ENCODE data around the gene ABO.
"Not testable (repeated sequence)": the region's sequence is repeated elsewhere in the genome, so short reads cannot be mapped to it uniquely, and the experiment has no call there.

The ABO gene

DNA sequence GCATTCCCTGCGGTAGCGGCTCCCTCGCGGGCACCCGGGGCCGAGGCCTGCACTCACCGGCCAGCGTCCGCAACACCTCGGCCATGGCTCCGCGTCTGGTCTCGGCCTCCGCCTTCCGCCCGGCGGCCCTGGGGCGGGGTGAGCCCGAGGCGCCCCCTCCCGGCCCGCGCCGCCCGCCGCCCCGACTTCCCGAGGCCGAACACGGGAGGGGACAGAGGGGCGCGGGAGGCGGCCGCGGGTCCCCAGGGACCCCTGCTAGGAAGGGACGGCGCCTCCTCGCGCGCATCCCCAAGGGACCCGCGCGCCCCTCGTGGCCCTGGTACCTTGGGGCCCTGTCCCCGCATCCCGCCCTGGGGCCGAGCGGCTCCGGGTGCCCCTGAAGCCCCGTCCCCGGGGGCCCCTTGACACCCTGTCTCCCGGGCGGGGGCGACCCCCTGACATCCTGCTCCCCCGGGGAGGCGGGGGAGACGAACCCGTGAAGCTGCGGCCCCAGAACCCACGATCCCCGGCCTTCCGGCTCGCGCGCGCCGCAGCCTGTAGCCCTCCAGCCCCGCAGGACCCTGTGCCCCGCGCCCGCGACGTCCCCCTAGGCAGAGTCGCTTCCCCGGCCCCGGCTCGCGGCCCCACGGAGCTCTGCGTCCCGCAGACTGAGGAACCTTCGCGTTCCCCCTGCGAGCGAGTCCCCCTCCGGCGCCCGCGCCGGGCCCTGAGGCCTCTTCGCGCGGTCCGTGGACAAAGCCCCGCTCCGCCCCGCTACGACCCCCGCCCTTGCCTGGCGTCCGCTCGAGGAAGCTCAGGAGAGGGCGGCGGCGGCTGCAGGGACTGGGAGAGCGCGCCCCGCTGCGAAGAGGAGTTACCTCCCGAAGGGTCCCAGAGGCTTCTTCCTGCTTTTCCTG lies at the start of gene ABO:
Gene ABO, minus strand, starts transcription at position 97 of the 896 bp plus-strand sequence.
- DNase-seq, result no peak

- no peak for DNase-seq
These were observed 49.1 kb upstream of the ABO start for GRCh38 chr9:133323991-133324703.

GRCh38 chr9:133323211-133323610 lies 48.2 kb upstream of the ABO start:
- no peak for DNase-seq

- no peak for DNase-seq
These were observed 47.7 kb upstream of the ABO start for GRCh38 chr9:133322701-133323100.

- no peak for DNase-seq
These were observed 46.5 kb upstream of the ABO start for GRCh38 chr9:133321411-133321935.

DNA sequence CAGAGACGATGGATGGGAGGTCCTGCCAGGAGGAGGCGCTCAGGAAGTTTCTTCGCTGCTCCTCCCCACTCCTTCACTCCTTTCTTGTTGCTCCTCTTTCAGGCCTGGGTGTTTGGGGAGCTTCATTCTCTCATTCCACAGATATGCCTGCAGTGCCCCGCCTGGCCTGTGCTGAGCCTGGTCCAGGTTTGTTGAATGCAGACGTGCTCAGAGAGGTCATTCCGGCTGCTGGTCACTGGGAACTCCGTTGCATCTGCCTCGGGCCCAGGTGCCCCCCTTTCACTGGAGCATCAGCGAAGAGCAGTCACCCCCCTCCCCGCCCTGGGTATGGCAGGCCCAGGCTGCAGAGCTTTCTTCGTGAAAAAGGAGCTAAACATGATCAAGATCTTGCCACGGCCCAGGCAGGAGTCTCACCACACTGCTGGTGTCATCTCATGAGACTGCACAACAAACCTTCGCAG lies 45.5 kb upstream of the ABO start:
- DNase-seq, result no peak

DNA sequence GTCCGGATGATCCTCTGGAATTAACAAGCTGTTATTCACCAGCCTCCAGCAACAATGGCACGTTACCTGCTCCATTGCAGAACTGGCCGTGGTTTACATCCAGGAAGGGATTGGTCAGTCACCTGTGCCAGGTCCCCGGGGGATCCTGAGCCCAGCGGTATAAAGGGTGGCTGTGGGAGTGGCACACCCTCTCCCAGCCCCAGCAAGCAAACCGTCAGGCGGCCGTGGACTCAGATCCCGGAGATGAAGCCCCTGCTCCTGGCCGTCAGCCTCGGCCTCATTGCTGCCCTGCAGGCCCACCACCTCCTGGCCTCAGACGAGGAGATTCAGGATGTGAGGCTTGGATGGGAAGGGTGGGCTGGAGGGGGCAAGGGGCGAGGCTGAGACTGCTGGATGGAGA lies 42.5 kb upstream of the ABO start:
- not testable (repeated sequence) for DNase-seq

- DNase-seq, result no peak
These were observed 41.0 kb upstream of the ABO start for GRCh38 chr9:133315997-133316396.

DNA sequence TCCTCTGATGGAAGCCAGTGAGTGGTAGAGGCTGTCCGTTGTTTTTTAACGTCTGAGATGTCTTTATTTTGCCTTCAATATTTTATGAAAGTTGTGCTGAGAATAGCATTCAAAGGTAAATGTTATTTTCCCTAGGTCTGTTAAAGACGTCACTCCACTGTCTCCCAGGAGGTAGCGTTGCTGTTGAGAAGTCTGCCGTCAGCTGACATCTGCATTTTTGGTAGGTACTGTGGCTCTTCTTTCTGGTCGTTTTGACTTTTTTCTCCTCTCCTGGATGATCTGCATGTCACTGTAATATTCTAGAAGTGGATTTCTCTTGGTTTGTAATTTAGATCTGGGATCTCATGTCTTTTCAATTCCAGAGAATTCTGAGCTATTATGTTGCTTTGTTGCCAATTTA lies 34.6 kb upstream of the ABO start:
- DNase-seq, result no peak

DNA sequence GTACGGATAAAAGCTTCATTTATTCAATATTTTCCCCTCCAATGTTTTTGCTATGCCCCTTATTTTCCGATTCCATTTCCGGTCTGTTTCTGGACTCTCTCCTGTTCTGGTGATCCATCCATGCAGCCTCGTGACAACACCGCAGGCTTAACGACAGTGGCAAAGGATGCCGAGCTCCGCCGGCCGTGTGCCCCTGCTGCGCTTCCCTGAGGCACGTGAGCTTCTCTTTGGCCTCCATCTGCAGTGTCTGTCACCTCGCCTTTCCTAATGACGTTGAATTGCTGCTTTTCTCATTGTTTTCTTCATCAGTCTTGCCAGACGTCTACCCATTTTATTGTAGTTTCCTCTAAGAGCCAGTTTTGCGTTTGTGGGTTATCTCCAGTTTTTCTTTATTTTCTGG lies 32.3 kb upstream of the ABO start:
- DNase-seq, result no peak

GRCh38 chr9:133306242-133307204 lies 31.5 kb upstream of the ABO start:
- DNase-seq, result no peak

DNA sequence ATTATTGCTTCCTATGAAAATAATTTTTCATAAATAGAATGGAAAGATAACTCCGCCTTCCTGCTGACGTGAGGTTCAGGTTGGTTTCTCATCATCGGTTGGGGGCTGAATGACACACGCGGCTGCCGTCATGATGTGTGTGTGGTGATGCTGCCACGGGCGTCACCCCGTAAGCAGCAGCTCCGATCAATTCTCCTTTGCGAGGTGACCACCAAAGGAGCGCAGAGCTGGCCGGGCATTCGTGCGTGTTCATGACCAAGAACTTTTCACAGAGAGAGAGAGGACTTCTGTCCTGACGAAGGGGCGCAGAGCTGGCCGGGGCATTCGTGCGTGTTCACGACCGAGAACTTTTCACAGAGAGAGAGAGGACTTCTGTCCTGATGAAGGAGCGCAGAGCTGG lies 30.7 kb upstream of the ABO start:
- DNase-seq, result no peak

DNA sequence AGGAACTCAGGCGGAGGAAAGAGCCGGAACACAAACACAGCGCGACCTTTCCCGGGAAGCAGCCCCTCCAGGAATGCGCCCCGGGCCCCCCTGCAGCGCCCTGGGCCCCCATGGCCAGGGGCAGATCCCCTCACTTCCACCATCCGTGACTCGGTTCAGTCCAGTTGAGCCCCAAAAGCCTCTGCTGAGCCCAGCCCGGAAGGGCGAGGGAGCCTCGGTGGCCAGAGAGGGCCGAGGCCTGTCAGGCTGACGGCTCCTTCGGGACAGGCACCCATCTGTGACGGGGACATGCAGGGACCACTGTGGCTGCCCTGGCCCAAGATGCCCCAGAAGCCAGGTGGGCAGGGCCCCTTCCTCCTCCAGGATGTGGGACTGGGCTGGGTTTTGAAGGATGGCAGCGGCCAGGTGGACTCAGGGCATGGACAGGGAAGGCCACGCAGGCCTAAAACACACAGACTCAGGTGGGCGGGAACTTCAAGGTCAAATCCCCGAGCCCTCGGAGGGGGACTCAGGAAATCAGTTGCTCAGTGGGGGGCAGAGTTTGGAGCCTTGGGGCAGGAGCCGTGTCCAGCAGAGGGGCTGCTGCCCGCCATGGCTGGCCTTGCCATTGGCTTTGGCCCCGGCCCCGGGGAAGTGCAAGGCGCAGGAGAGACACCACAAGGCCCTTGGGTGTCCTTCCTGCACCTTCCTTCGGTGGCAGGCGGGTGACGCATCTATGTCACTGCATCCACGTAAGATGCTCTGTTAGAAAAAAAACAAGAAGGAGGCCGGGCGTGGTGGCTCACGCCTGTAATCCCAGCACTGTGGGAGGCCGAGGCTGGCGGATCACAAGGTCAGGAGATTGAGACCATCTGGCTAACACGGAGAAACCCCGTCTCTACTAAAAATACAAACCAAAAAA lies 29.7 kb upstream of the ABO start:
- DNase-seq, result no peak

DNA sequence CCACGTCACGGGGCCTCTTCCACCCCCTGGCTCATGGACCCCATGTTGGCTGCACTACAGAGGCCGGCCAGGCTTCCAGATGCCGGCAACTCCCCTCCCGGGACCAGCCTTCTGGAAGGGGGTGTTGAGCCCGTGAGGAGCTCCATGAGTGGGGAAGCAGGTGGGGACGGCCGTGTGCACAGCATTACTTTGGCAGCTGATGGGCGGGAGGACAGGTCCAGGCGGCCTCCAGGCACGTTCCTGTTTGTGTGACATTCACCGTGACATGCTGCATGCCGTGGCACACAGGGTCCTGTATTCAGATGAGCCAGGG lies 29.1 kb upstream of the ABO start:
- DNase-seq, result no peak

- DNase-seq, result no peak
These were observed 28.5 kb upstream of the ABO start for GRCh38 chr9:133303266-133304157.

GRCh38 chr9:133301253-133302230 lies 26.5 kb upstream of the ABO start:
- DNase-seq, result no peak

DNA sequence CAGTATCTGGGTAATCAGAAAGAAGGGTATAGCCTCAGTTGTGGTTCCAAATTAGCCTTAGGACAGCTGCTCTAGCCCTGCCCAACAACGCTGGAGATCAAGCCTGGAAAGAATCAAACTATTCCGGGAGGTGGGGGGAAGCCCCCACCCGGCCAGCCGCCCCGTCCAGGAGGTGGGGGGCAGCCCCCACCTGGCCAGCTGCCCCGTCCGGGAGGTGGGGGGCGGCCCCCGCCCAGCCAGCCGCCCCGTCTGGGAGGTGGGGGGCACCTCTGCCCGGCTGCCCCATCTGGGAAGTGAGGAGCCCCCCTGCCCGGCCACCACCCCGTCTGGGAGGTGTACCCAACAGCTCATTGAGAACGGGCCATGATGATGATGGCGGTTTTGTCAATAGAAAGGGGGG lies 25.0 kb upstream of the ABO start:
- not testable (repeated sequence) for DNase-seq

DNA sequence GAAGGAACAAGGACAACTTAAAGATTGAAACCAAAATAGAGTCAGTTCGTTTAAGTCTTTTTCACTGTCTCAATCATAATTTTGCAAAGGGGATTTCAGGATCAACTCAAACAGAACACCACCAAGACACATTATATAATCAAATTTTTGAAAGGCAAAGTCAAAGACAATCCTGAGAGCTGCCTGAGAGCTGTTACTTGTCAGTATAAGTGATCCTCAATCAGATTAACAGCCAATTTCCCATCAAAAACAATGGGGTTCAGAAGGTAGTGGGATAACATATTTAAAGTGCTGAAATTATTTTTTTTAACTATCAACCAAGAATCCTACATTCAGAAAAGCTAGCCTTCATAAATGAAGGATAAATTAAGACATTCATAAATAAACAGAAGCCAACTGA lies 19.3 kb upstream of the ABO start:
- no peak for DNase-seq

DNA sequence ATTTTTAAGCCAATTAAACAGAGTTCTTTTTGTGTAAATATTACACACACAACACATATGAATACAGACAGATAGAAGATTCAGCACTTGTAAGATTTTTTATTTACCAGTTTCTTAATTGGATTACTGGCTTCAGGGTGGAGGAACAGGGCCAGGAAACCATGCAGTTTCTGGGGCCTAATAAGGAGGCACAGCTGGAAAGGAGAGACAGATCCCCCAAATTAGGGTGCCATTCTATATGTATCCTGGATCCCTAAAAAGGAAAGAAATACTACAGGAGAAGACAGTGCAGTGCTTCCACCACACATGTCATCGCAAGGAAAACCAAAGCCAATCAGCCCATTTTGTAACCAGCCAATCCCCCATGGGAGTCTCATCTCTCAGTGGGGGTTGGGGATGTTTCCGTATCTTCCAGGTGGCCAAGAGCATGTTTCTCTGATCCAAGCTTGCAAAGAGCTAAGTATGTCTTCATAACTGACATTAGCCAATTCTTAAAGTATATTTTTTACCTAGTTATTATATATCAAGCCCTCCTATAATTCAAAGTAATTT lies 15.8 kb upstream of the ABO start:
- no peak for DNase-seq

Data from activated naive CD4-positive, alpha-beta T cell (primary cell).